Measurements from ENCODE around the gene NFATC2.

NFATC2 gene

DNA sequence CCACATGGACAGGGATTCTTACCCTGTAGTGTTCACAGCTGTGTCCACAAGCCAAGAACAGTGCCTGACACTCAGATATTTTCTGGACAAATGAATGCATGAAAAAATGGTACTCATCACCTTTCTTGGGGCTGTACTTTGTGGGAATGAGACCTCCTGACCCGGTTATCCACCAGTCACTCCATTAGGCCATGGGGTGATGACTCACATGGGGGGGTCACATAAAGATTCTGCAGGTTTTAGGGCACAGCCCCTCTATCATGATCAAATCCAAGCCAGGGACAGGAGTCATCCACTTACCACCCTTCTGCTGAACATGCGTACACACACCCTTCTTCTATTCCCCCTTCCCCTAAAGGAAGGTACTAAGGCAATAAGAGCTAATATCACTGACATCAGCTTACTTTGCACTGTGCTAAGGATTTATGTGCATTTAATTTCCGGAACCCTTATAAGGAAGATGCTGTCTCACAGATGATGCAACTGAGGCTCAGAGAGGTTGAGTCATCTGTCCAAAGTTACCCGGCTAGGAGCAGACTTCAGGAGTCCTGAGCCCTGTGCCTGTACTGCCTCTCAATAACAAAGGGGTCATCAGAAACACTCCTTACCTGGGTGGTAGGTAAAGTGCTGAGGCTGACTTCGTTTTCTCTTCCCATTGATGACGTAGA is 107.8 kb downstream of the NFATC2 start:
- in situ Hi-C loops (cut with MboI; ENCODE audit: low sequenced_read_pairs, unreplicated experiment): no loop called here
- TF ChIP-seq CTCF (IDR thresholded peaks at IDR 0.05; ENCODE audit: borderline replicate concordance, control extremely low read depth, extremely low read depth, insufficient read depth, missing control alignments): no peak
- DNase-seq (ENCODE audit: low spot score): no peak

GRCh38 chr20:51434026-51434425 is 108.5 kb downstream of the NFATC2 start:
- in situ Hi-C loops (cut with MboI; ENCODE audit: low sequenced_read_pairs, unreplicated experiment): no loop called here
- DNase-seq (ENCODE audit: low spot score): no peak
- no peak for TF ChIP-seq CTCF (IDR thresholded peaks at IDR 0.05; ENCODE audit: borderline replicate concordance, control extremely low read depth, extremely low read depth, insufficient read depth, missing control alignments)

DNA sequence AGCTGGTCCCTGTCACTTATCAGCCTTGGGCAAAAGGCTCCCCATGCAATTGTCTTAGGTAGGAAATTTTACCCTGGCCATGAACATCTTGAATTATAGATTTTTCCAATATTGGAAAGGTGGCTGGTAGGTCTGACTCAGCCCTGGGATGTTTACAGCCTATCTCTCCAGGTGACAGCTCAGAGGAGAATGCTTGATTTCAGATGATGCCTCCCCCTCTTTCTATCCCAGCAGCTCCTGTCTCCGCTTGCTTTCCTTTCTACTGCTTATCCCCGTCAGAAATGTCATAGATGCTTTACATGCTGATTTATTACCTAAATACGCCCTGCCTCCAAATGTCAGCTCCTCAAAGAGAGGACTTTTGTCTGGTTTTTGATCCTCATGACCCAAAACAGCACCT is 109.6 kb downstream of the NFATC2 start:
- in situ Hi-C loops (cut with MboI; ENCODE audit: low sequenced_read_pairs, unreplicated experiment): no loop called here
- DNase-seq (ENCODE audit: low spot score): no peak
- no peak for TF ChIP-seq CTCF (IDR thresholded peaks at IDR 0.05; ENCODE audit: borderline replicate concordance, control extremely low read depth, extremely low read depth, insufficient read depth, missing control alignments)

DNA sequence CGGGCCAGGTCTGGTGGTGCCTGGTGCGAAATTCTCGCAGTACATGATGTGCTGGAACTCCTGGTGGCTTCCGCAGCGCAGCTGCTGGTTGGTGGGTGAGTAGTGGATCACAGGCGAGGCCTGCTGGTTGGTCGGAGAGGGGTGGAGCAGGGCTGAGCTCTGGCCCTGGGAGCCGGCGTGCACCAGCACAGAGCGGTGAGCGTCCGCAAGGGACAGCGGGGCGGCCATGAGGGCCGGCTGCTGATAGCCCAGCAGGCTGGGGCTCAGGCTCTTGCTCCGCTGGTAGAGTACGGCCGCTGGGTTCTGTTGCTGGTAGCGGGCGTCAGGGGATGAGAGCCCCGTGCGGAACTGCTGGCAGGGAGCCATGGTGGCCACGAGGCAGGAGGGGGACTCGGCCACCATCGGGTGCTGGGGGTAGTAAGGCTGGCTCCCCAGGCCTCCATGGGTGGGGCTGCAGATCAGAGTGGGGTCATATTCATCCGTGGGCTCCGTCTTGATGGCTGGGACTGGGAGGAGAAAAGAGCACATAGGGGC is 110.2 kb downstream of the NFATC2 start:
- in situ Hi-C loops (cut with MboI; ENCODE audit: low sequenced_read_pairs, unreplicated experiment): no loop called here
- TF ChIP-seq CTCF (IDR thresholded peaks at IDR 0.05; ENCODE audit: borderline replicate concordance, control extremely low read depth, extremely low read depth, insufficient read depth, missing control alignments): no peak
- DNase-seq (ENCODE audit: low spot score): no peak

DNA sequence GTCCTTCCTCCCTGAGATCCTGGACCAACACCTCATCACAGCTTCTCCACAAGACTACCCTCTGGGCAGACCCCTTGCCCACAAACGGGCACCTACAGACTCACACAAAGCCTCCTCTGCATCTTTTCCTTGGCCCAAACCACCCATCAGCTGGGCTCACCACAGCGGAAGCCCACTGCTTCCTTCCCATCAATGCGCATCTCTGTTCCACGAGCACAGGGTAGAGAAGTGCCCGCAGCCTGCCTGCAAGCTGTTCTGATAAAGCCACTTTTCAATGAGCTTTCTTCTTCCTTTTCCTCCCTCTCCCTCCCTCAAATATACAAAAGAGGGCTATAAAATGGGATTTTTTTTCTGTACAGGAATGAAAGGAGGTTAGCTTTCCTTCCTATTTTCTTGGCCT is 111.2 kb downstream of the NFATC2 start:
- TF ChIP-seq CTCF (IDR thresholded peaks at IDR 0.05; ENCODE audit: borderline replicate concordance, control extremely low read depth, extremely low read depth, insufficient read depth, missing control alignments): no peak
- in situ Hi-C loops (cut with MboI; ENCODE audit: low sequenced_read_pairs, unreplicated experiment): no loop called here
- no peak for DNase-seq (ENCODE audit: low spot score)

- TF ChIP-seq CTCF (IDR thresholded peaks at IDR 0.05; ENCODE audit: borderline replicate concordance, control extremely low read depth, extremely low read depth, insufficient read depth, missing control alignments): no peak
- in situ Hi-C loops (cut with MboI; ENCODE audit: low sequenced_read_pairs, unreplicated experiment): no loop called here
Observed at GRCh38 chr20:51430198-51430950, 112.1 kb downstream of the NFATC2 start.

More at GRCh38 chr20:51430198-51430950, 112.1 kb downstream of the NFATC2 start:
- no peak for DNase-seq (ENCODE audit: low spot score)
